Type B pancreatic cell (in vitro differentiated cells): ENCODE data around the gene CDK9. TPM values are rescaled to one million over a fixed set of nuclear protein-coding genes. Genes with fewer than 3 reads are reported as not detected.

Experiments
- DNase-seq: peaks from one replicate; pipeline ENCODE4 v3.0.0; 2021; ENCODE audit warnings: mixed read lengths; ENCODE audit not compliant: unreplicated experiment; ENCODE audit errors: extremely low spot score
- H3K27ac Mint-ChIP-seq: 2 replicates; pipeline ENCODE4 v1.8.0; 2021; ENCODE audit warnings: mild to moderate bottlenecking, mixed read lengths
- H3K27me3 Mint-ChIP-seq: 2 replicates; pipeline ENCODE4 v1.8.0; 2021; ENCODE audit warnings: mixed read lengths
- H3K36me3 Mint-ChIP-seq: 2 replicates; pipeline ENCODE4 v1.8.0; 2021; ENCODE audit warnings: mixed read lengths
- H3K4me1 Mint-ChIP-seq: one replicate; pipeline ENCODE4 v1.8.0; 2021; ENCODE audit warnings: mixed read lengths; ENCODE audit not compliant: unreplicated experiment
- H3K4me3 Mint-ChIP-seq: 2 replicates; pipeline ENCODE4 v1.8.0; 2021; ENCODE audit warnings: mild to moderate bottlenecking, mixed read lengths
- H3K9me3 Mint-ChIP-seq: 2 replicates; pipeline ENCODE4 v1.8.0; 2021; ENCODE audit warnings: mixed read lengths
- total RNA-seq: library from RNA; stranded (reverse); gene quantifications from 2 replicates; pipeline ENCODE4 v1.2.1, GENCODE V29; 2021; ENCODE audit warnings: low replicate concordance
- TF ChIP-seq, protein P1 (sequence below): fragments of 200-600 bp; sonication (generic); conservative IDR thresholded peaks from 2 replicates; pipeline ENCODE4 v1.5.0; 2021; ENCODE audit warnings: antibody characterized with exemption, mild to moderate bottlenecking

CDK9 gene
- total RNA-seq, 1 donor from 2014 or later = 77.3 TPM

DNA sequence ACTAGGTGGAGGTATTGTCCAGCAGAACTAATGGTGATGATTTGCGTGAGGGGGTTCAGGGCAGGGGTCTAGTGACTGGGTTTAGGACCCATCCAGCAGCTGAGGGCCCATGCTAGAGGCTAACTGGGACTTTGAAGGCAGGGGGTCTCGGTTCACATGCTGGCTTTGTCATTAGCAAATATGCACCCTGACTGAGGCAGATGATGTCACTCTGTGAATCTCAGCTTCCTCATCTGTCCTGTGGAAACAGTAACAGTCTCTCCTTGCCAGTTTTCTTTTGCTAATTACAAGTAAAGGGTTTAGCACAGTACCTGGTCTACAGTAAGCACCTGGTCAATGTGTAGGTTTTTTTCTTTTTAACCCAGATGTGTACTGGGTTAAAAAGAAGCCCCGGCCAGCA, 12.6 kb upstream of the CDK9 start:
- DNase-seq = no peak
- Mint-ChIP-seq H3K4me3 (no peak overlapping the region), H3K4me1 (peaks cover 29% of the 10 kb centered on the region), H3K9me3 (no peaks in the 10 kb centered on the region), H3K36me3 (no peaks in the 10 kb centered on the region), H3K27ac (no peak overlapping the region), H3K27me3 (peaks cover 4% of the 10 kb centered on the region)
- TF ChIP-seq, protein P1, sequence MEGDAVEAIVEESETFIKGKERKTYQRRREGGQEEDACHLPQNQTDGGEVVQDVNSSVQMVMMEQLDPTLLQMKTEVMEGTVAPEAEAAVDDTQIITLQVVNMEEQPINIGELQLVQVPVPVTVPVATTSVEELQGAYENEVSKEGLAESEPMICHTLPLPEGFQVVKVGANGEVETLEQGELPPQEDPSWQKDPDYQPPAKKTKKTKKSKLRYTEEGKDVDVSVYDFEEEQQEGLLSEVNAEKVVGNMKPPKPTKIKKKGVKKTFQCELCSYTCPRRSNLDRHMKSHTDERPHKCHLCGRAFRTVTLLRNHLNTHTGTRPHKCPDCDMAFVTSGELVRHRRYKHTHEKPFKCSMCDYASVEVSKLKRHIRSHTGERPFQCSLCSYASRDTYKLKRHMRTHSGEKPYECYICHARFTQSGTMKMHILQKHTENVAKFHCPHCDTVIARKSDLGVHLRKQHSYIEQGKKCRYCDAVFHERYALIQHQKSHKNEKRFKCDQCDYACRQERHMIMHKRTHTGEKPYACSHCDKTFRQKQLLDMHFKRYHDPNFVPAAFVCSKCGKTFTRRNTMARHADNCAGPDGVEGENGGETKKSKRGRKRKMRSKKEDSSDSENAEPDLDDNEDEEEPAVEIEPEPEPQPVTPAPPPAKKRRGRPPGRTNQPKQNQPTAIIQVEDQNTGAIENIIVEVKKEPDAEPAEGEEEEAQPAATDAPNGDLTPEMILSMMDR = no peak

- TF ChIP-seq, protein P1 = no peak
- Mint-ChIP-seq H3K9me3 (no peaks in the 10 kb centered on the region), H3K4me1 (peaks cover 22% of the 10 kb centered on the region), H3K4me3 (no peak overlapping the region), H3K36me3 (no peaks in the 10 kb centered on the region), H3K27me3 (peaks cover 4% of the 10 kb centered on the region), H3K27ac (no peak overlapping the region)
- no peak for DNase-seq
Observed at GRCh38 chr9:127773981-127774380, 11.9 kb upstream of the CDK9 start.

DNA sequence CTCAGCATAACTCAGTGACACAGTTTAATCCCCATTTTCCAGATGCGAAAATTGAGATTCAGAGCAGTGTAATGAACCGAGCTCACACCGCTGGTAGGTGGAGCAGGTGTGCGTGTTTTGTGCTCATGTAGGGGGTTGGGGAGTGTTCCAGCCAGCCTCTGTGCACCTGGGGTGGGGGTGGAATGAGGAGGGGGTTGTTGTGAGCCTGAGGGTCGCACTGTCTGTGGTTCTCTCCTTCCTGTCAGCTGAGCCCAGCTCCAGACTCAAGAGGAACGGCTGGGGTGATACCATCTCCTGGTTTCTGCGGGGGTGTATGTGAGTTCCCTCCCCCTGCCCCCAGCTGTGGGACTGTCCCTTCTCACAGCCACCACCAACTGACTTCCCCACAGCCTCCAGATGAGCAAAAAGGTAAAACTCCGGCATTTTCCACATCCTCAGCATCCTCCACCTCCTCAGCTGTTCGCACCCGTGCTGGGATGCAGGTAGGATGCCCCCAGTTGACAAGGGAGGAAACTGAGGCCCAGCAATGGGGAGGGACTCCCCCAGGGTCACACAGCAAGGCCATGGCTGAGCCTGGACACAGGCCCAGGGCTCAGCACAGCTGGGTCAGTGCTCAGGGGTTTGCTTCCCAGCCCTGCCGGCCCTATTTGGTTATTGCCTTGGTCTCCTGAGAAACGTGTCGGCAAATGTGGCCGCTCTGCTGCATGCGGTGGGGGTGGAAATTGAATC, 9.5 kb upstream of the CDK9 start:
- H3K9me3 Mint-ChIP-seq = no peaks in the 10 kb centered on the region
- no peaks in the 10 kb centered on the region for H3K36me3 Mint-ChIP-seq
- DNase-seq = no peak
- H3K27ac Mint-ChIP-seq = no peak overlapping the region
- H3K4me3 Mint-ChIP-seq = no peak overlapping the region
- TF ChIP-seq, protein P1 = no peak
- H3K4me1 Mint-ChIP-seq = peaks cover 7% of the 10 kb centered on the region
- peaks cover 4% of the 10 kb centered on the region for H3K27me3 Mint-ChIP-seq

GRCh38 chr9:127776924-127777289, 8.9 kb upstream of the CDK9 start:
- no peak for DNase-seq
- Mint-ChIP-seq H3K9me3 (no peaks in the 10 kb centered on the region), H3K27me3 (peaks cover 4% of the 10 kb centered on the region), H3K27ac (no peak overlapping the region), H3K36me3 (no peaks in the 10 kb centered on the region), H3K4me3 (no peak overlapping the region), H3K4me1 (peaks cover 6% of the 10 kb centered on the region)
- TF ChIP-seq, protein P1 = no peak

DNA sequence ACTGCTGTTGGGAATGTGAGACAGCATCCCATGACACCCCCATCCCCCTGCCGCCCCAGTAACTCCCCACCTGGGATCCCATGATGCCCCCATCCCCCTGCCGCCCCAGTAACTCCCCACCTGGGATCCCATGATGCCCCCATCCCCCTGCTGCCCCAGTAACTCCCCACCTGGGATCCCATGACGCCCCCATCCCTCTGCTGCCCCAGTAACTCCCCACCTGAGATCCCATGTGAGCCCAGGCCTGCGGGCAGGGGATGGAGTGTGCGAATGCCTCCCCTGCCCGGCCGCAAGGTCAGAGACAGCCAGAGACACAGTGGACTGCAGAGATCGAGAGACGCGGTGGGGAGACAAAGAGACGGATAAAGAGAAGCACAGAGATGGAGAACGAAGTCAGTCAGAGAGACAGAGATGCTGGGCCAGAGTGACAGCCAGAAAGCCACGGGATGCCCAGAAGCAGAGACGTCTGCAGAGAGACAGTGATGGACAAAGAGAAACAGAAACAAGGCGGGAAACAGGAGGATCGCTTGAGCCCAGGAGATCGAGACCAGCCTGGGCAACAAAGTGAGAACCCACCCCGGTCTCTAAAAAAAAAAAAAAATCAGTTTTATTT, 8.4 kb upstream of the CDK9 start:
- Mint-ChIP-seq H3K9me3 (no peaks in the 10 kb centered on the region), H3K36me3 (no peaks in the 10 kb centered on the region), H3K4me1 (peaks cover 6% of the 10 kb centered on the region), H3K27ac (no peak overlapping the region), H3K27me3 (peaks cover 4% of the 10 kb centered on the region), H3K4me3 (no peak overlapping the region)
- no peak for DNase-seq
- TF ChIP-seq, protein P1 = no peak
